Measurements from ENCODE around the gene GDF2. TPM values are rescaled to one million over a fixed set of nuclear protein-coding genes. Genes with fewer than 3 reads are reported as not detected.

Gene GDF2
- total RNA-seq, 1 experiment from 2014 or later = not detected

GRCh38 chr10:47369251-47369894 is 47.1 kb downstream of the GDF2 start:
- Histone ChIP-seq H3K79me1 (ENCODE audit: insufficient read depth, low read depth, low read length, poor library complexity, severe bottlenecking) (no peaks in the 10 kb centered on the region), H3K4me1 (ENCODE audit: insufficient read depth, low read length) (peaks cover 6% of the 10 kb centered on the region; the same call in 1 of the 2 replicates), H4K20me1 (ENCODE audit: control insufficient read depth, insufficient read depth, insufficient read length) (no peaks in the 10 kb centered on the region), H3K27ac (ENCODE audit: insufficient read length, low read depth, low read length) (no peak overlapping the region), H2BK20ac (ENCODE audit: low read depth, low read length, poor library complexity, severe bottlenecking) (no peak overlapping the region), H2AK5ac (ENCODE audit: insufficient read length, low read length) (no peak overlapping the region), H2AFZ (ENCODE audit: low read length) (no peak overlapping the region), H4K8ac (replicated peaks; ENCODE audit: insufficient read length, low read depth, low read length) (no peak overlapping the region), H4K91ac (ENCODE audit: insufficient read length, low read depth, low read length) (no peak overlapping the region), H3K9ac (ENCODE audit: extremely low read depth, insufficient read length, low read length) (no peak overlapping the region), H2BK120ac (ENCODE audit: low read depth, low read length, poor library complexity, severe bottlenecking) (no peak overlapping the region), H2BK5ac (ENCODE audit: insufficient read length, low read length) (no peak overlapping the region), H3K56ac (ENCODE audit: insufficient read length, low read depth, low read length) (no peak overlapping the region), H3K27me3 (ENCODE audit: insufficient read depth, low read length) (no peaks in the 10 kb centered on the region), H3K9me3 (ENCODE audit: control insufficient read depth, low read depth, low read length) (no peaks in the 10 kb centered on the region), H3K23me2 (ENCODE audit: insufficient read length, low read depth, low read length, poor library complexity, severe bottlenecking) (no peaks in the 10 kb centered on the region), H3K4ac (ENCODE audit: low read depth, low read length) (no peak overlapping the region), H3K23ac (ENCODE audit: insufficient read length, low read depth, low read length) (no peak overlapping the region), H3K18ac (ENCODE audit: insufficient read length, low read depth, low read length) (no peak overlapping the region), H3K14ac (ENCODE audit: insufficient read depth, low read length) (no peak overlapping the region), H3K79me2 (ENCODE audit: insufficient read depth, low read length) (no peaks in the 10 kb centered on the region), H2BK15ac (ENCODE audit: low read depth, low read length) (no peak overlapping the region), H2BK12ac (ENCODE audit: insufficient read length, low read depth, low read length) (no peak overlapping the region), H3T11ph (ENCODE audit: low read length) (no peak overlapping the region), H4K5ac (ENCODE audit: insufficient read length, low read depth, low read length) (no peak overlapping the region), H3K4me2 (ENCODE audit: insufficient read depth, insufficient read length, low read length) (no peak overlapping the region)
- Mint-ChIP-seq H3K27ac (peak overlapping the region in 1 of 3 experiments; percentile 50; a peak in 2 of 7 replicates), H3K4me3 (no peak overlapping the region; a peak in 1 of 5 replicates), H3K27me3 (ENCODE audit: low read depth) (no peaks in the 10 kb centered on the region), H3K36me3 (ENCODE audit: insufficient read depth in 1 of 3, low read depth in 3 of 3) (no peaks in the 10 kb centered on the region), H3K9me3 (no peaks in the 10 kb centered on the region; a peak in 1 of 5 replicates), H3K4me1 (peaks cover 19 to 27% of the 10 kb centered on the region in 2 experiments)
- TF ChIP-seq, protein P1, sequence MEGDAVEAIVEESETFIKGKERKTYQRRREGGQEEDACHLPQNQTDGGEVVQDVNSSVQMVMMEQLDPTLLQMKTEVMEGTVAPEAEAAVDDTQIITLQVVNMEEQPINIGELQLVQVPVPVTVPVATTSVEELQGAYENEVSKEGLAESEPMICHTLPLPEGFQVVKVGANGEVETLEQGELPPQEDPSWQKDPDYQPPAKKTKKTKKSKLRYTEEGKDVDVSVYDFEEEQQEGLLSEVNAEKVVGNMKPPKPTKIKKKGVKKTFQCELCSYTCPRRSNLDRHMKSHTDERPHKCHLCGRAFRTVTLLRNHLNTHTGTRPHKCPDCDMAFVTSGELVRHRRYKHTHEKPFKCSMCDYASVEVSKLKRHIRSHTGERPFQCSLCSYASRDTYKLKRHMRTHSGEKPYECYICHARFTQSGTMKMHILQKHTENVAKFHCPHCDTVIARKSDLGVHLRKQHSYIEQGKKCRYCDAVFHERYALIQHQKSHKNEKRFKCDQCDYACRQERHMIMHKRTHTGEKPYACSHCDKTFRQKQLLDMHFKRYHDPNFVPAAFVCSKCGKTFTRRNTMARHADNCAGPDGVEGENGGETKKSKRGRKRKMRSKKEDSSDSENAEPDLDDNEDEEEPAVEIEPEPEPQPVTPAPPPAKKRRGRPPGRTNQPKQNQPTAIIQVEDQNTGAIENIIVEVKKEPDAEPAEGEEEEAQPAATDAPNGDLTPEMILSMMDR (conservative IDR thresholded peaks at IDR 0.05) = no peak
- no CpG with 5 or more reads among the region's 9 CpGs for WGBS (ENCODE audit: extremely low coverage, insufficient read length, low lambda C conversion rate)
- DNase-seq = peak; percentile 10
